Activated CD8-positive, alpha-beta memory T cell treated with anti-CD3 and anti-CD28 coated beads, Interleukin-2, amount 50 U/mL, for 1 hour (primary cell): ENCODE results near the gene PSMA5.
"Not testable (repeated sequence)": the region's sequence is repeated elsewhere in the genome, so short reads cannot be mapped to it uniquely, and the experiment has no call there.

ENCODE experiments used
- DNase-seq: peaks from one replicate; pipeline ENCODE4 v3.0.0-alpha.2; 2020; ENCODE audit errors: extremely low read depth

PSMA5 gene

GRCh38 chr1:109392788-109393616 is 33.2 kb downstream of the PSMA5 start:
- no peak for DNase-seq

- DNase-seq: no peak
Measured at GRCh38 chr1:109392037-109392787, 34.0 kb downstream of the PSMA5 start.

- DNase-seq: no peak
Measured at GRCh38 chr1:109391626-109392025, 34.6 kb downstream of the PSMA5 start.

DNA sequence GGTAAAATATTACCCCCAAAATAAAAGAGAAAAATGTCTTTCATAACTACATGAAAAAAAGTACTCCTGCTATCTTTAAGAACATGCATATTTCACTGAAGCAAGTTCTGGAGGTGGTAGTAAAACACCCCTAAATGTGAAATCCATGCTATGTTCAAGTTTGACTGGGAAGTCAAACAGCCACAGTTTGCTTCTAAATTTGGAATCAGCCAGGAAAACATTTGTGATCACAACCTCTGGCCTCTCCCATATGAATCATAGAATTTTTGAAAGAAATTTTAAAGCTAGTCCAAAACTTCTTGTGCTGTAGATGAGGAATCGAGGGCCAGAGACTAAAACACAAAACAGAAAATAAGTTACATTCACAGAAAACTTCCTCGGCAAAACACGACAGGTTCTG is 35.1 kb downstream of the PSMA5 start:
- DNase-seq: no peak

GRCh38 chr1:109389638-109390341 is 36.5 kb downstream of the PSMA5 start:
- DNase-seq: no peak

DNA sequence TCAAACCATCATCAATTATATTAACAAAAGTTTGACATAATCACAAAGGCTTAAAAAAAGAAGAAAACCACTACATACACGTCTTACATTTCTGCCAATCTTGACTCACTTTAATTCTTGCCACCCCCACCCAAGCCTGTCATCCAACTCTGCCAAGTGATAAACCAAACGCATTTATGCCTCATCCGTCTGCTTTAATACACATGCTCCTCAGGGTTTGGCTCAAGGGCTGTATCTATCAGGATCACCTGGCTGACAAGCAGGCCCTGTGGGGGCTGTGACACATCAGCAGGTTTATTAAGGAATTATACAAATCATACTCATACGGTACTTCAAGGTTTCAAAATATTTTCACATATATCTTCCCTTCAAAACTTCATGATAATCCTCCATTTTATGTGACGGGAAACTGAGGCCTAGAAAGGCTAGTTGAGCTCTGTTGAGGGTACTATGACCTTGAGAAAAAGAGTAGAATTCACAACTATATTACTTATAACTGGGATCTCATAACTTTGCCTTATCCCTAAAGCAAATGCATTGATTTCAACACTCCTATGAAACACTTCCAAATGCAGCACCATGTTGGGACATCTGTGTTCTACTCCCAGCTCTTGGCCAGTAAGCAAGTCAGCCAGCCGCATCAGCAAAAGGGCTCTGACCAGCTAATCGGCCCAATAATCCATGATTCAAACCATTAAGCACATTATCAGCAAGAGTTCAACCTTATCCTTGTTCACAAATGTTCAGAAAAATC is 37.2 kb downstream of the PSMA5 start:
- no peak for DNase-seq

DNA sequence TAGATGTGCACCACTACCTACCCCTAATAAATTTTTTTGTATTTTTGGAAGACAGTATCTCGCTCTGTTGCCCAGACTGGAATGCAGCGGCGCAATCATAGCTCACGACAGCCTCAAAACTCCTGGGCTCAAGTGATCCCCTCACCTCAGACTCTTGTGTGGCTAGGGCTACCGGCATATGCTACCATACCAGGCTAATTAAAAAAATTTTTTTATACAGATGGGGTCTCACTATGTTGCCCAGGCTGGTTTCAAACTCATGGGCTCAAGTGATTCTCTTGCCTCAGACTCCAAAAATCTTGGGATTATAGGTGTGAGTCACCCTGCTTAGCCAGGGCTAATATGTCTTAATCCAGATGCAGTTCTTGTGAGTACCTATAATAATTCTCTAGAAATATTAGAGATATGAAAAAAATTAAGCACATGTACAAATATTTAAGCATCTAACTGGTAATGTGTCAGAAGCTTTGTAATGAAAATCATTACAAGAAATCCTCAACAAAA is 38.0 kb downstream of the PSMA5 start:
- no peak for DNase-seq

GRCh38 chr1:109386054-109386717 is 40.1 kb downstream of the PSMA5 start:
- no peak for DNase-seq

DNA sequence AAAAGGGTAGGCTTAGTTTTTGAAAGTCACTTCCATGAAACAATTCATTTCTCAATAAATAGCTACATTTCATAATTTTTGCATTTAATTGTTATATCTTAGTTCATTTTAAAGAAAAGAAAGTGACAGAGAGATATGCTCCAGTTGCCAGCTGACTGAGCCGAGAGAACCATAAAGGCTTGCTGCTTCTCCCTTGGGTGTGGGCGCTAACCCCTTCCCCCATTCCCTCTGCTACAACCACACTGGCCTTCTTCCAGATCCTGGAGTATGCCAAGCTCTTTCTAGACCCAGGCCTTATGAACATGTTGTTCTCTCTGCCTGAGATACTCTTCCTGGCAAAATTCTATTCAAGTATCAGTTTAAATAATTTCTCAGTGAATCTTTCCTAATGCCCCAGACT is 40.8 kb downstream of the PSMA5 start:
- no peak for DNase-seq

- no peak for DNase-seq
Measured at GRCh38 chr1:109383854-109384253, 42.4 kb downstream of the PSMA5 start.

DNA sequence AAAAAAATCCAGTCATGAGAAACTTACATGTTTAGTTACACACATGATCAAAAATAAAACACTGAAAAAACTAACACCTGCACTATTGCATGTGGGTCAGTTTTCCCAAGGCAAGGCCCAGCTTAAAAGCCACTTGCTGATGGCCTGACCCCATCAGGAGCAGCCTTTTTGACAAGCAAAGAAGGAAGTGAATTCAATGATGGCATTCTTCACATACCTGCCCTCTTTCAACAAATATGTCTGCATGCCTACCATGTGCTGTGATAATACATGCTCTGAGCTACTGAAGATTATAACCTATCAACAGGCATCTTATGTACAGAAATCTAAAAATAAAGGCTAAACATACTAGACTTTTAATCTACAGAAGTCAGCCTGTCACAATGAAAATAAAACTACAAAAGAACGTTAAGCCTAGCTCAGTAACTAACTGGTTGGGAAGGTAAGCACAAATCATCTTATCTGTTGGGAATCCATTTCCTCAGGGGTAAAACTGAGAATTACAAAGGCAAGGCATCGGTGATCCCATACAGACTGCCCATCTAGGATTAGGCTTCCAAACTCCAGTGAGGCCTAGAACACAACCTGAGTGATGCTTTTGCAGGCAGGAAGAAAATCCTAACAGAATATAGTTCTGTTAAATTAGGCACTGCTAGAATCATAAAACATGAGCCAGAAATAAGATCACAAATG is 43.0 kb downstream of the PSMA5 start:
- DNase-seq: no peak

DNA sequence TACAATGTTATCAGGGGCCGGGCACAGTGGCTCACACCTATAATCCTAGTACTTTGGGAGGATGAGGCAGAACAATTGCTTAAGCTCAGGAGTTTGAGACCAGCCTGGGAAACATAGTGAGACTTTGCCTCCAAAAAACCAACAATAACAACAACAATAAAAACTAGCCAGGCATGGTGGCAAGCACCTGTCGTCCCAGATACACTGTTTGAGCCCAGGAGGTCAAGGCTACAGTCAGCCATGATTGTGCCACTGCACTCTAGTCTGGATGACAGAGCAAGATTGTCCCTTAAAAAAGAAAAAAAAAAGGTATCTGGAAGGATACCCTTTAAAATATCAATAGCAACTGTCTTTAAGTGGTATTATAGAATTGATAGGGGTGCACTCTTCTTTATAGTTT is 44.7 kb downstream of the PSMA5 start:
- no peak for DNase-seq

GRCh38 chr1:109379907-109380306 is 46.3 kb downstream of the PSMA5 start:
- no peak for DNase-seq

- DNase-seq: no peak
Measured at GRCh38 chr1:109379422-109379821, 46.8 kb downstream of the PSMA5 start.

- no peak for DNase-seq
Measured at GRCh38 chr1:109377698-109378097, 48.5 kb downstream of the PSMA5 start.

DNA sequence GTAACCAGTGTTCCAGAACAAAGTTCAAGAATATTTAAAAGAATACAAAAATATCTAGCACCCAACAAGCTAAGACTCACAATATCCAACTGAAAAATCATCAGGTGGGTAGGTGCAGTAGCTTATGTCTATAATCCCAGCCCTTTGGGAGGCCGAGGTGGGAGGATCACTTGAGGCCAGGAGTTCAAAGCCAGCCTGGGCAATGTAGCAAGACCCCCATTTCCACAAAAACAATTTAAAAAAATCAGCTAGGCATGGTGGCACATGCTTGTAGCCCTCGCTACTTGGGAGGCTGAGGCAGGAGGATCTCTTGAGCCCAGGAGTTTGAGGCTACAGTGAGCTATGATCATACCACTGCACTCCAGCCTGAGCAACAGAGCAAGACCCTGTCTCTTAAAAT is 52.6 kb downstream of the PSMA5 start:
- DNase-seq: not testable (repeated sequence)

DNA sequence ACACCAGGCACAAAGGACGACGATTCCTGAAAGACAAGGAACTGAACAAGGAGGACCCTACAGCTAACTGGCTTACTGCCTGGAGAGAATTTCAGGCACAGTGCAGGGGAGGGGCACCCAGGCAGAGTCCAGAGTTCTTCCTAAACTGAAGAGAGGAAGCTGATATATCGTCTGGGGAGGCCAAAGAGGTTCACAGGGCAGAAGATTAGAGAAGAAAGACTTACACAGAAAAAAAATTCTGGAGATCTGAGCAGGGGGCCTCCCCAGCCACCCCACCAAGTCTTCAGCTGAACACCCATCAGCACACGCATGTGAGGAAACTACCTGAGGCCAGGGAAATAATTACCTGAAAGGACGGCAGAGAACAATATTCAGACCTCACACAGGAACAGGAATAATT is 53.1 kb downstream of the PSMA5 start:
- no peak for DNase-seq

DNA sequence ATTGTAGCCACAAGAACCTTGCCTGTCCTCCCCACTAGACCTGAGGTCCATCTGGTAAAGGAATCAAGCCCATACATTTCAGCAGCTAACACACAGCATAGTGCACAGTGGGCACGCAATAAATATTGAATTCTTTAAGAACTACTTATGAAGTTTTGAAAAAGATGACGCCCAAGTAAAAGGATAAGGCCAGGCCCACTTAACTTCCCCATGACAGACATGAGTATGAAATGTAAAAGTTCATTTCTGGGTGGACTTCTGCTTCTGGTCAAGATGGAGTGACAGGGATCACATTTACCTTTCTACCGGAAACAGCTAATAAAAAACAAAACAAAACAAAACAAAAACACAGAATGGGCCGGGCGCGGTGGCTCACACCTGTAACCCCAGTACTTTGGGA is 54.0 kb downstream of the PSMA5 start:
- no peak for DNase-seq

GRCh38 chr1:109371341-109371739 is 54.9 kb downstream of the PSMA5 start:
- no peak for DNase-seq

- no peak for DNase-seq
Measured at GRCh38 chr1:109370712-109371340, 55.4 kb downstream of the PSMA5 start.
